Subcutaneous preadipocyte (primary cell): ENCODE data around the gene SAPCD1. TPM values are rescaled to one million over a fixed set of nuclear protein-coding genes. Genes with fewer than 3 reads are reported as not detected.

Source experiments
- small RNA-seq: library from RNA; depleted of rRNA; stranded (forward); fragments of <200 nt; gene quantifications from one replicate; pipeline ENCODE3, GENCODE V24; 2012
- total RNA-seq: library from RNA; depleted of rRNA; stranded (reverse); fragments of >200 nt; gene quantifications from 2 replicates; pipeline ENCODE4 v1.2.3, GENCODE V29; 2012

SAPCD1 gene
- total RNA-seq, result 0.59 and 1.1 TPM in 2 replicates

DNA sequence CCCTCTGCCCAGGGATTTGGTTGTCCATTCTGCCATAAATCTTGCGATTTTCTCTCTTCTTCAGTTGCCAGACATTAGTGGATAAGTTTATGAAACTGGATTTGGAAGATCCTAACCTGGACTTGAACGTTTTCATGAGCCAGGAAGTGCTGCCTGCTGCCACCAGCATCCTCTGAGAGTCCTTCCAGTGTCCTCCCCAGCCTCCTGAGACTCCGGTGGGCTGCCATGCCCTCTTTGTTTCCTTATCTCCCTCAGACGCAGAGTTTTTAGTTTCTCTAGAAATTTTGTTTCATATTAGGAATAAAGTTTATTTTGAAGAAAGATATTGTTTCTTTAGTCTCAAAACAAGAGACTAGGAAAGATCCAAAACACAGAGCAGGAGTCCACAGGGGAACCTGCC is at the start of gene SAPCD1:
TSS of gene SAPCD1 (plus strand) at position 301 of the 400 bp plus-strand sequence. CDS start 399 bp downstream, outside the sequence.

DNA sequence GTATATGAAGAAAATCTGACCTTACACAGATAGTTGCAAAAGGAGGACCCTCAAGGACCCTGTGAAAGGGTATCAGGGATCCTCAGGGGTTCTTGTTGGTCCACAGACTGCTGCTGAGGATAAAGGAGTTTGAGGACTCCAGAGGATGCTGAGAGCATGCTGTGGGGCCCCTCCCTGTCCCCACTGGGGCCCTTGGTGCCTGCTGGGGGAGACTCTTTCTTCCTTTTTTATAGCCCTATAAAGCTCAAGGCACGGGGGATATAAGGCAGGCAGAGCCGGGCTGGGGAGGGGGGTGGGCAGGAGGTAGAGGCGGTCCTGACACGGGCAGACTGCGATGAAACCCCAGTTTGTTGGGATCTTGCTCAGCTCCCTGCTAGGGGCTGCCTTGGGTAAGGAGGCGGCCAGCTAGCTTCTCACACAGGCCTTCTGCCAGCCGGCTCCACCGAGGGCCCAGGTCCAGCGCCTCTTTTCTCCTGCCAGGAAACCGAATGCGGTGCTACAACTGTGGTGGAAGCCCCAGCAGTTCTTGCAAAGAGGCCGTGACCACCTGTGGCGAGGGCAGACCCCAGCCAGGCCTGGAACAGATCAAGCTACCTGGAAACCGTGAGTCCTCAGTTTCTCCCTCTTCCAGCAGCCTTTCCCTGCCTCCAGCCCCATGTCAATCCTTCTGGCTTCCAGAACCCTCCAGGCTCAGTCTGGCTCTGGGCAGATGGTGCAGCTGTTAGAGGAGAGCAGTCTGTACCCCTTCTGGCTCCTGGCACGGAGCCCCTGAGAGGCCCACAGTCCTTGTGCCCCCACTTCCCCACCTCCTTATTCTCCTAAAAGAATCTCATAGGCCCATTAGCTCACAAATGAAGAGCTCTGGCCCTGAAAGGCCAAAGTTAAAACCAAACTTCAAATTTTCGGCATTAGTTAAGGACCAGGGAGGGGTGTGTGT is 47.2 kb upstream of the SAPCD1 start, which contains the start of gene LY6G6D:
TSS of gene LY6G6D (plus strand) at position 327 of the 937 bp plus-strand sequence. CDS start at position 335, 8 bp downstream.

DNA sequence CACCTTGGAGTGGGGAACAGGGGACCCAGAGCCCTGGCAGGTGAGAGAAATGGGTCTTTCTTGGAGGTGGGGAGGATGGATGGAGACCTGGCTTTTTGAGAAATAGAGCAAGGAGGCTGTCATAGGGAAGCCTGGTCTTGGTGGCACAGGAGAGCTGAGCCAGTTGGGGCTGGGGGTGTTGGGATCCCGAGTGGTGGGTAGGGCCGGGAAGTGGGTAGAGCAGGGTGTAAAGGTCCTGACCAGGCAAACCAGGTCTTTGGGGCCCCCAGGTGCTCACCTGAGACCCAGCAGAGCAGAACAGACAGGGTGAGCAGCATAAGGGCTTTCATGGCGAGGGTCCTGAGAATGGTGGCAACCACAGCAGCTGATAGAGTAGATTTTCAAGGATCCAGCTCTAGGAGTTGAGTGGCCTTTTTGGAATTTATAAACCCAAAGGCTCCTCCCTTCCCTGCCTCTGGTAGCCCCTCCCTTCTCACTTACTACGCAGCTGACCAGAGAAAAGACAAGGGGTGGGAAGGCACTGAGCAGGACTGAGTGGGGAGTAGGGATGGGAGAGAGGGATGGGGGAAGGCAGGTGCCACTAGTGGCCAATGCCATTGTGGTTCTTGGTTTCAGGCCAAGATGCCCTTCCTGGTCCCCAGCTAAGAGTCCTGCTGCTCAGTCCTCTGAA is 41.0 kb upstream of the SAPCD1 start, which contains the start of gene LY6G6C:
TSS of gene LY6G6C (minus strand) at position 396 of the 670 bp plus-strand sequence. CDS start at position 329, 67 bp downstream.

DNA sequence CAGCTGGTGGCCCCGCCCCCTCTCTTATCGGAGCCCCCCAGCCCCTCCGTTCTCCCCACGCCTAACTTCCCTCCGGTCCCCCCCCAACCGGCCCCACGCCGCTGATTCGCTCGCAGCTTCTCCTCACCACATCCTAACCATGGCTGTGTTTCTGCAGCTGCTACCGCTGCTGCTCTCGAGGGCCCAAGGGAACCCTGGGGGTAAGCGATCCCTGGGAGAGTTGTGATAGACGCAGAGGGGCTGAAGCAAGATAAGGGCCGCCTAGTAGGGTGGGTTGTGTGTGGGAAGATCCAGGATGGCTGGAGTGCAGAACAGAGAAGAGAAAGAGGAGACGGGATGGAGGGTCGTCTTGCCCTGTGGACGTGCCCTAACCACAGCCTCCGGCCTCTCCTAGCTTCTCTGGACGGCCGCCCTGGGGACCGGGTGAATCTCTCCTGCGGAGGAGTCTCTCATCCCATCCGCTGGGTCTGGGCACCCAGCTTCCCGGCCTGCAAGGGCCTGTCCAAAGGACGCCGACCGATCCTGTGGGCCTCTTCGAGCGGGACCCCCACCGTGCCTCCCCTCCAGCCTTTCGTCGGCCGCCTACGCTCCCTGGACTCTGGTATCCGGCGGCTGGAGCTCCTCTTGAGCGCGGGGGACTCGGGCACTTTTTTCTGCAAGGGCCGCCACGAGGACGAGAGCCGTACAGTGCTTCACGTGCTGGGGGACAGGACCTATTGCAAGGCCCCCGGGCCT is 39.0 kb upstream of the SAPCD1 start, which contains the start of gene MPIG6B:
TSS of gene MPIG6B (plus strand) at position 129 of the 735 bp plus-strand sequence. CDS start at position 140, 11 bp downstream.

DNA sequence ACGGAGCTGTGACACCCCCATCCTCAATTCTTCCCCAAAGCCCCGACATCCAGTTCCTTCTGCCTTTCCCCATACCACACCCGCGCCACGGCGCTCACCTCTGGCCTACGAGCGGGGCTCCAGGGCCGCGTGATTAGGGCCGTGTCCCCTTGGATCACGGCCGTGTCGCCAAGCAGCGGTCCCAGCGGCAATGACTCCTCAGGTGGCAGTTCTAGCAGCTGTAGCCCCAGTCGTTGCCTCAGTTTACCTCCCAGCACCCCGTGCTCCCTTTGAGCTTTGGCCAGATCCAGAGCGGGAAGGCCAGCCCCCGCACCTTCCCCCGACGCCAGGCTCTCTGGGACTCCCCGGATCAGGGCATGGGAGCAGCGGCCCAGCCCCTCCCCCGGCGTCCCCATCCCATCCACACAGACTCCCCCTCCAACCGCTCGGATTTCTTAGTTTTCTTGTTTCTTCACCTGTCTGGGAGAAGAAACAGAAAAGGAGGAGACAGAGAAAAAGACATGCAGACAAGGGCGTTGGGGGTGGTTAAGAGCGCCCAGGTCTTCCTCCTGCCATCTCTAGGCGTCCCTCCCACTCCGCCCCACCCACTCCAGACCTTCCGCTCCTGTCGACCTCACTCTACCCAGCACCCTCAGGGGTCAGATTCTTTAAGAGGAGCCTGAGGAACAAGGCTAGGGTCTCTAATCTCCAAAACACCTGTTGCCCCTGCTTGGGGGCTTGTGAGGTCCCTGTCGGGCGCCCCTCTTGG is 33.5 kb upstream of the SAPCD1 start, which contains the start of gene DDAH2:
TSS of gene DDAH2 (minus strand) at position 533 of the 748 bp plus-strand sequence. CDS start at position 395, 138 bp downstream.

DNA sequence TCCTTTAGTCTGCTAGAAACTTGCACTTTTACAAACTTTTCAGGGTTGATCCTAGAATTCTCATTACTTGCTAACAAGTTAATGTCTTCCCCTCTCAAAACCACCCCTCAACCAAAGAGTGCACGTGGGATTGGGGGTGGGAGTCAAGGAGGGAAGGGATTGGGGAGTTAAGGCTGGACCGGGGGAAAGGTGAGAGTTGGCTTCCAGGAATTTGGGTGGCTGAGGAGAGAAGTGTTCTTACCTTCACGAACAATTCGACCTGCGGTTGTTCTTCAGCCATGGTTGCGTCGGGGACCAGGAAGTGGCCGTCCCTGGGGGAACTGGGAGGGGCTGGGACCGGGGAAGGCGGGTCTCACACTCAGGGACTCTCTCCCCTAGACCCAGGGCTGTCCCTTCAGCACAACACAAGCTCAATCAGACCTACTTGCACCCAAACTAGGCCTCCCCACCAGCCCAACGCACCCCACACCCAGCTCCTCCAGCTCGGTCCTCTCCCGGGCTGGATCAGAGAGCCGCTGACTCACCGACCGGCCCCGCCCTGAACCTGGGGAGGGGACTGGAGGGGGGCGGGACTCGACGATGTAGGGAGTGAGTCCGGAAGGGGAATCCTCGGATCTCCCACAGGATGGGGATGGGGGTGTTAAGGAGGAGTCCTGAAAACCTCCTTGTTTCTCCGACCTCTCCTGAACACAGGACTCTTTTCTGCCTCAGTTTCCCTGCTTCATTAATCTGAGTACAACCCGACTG is 26.3 kb upstream of the SAPCD1 start, which contains the start of gene CLIC1:
TSS of gene CLIC1 (minus strand) at position 510 of the 747 bp plus-strand sequence. CDS start at position 280, 230 bp downstream.

DNA sequence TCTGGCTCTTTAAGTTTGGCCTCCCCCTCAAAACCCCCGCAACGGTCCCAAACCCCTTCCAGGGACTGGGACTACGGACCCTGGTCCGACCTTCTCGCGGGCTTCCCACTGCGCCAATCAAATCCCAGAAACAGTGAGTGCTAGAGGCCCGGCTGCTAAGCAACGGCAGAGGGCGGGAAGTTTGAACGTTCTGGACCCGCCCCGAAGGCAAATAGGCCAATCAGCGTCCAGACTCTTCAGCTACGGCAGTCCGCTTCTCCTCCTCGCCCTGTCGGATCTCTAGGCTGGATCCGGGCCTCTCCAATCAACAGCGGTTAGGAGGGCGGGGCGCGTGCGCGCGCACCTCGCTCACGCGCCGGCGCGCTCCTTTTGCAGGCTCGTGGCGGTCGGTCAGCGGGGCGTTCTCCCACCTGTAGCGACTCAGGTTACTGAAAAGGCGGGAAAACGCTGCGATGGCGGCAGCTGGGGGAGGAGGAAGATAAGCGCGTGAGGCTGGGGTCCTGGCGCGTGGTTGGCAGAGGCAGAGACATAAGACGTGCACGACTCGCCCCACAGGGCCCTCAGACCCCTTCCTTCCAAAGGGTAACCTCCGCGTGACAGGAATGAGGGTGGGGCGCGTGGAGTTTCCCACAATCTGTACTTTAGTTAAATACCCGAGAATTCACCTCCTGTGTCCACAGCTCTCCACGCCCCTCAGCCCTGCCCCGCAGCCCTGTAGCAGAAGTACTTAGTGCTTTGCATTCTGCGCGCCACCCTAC is 22.6 kb upstream of the SAPCD1 start, which contains the start of gene MSH5:
TSS of gene MSH5 (plus strand) at position 367 of the 758 bp plus-strand sequence. CDS start 462 bp downstream, outside the sequence.

DNA sequence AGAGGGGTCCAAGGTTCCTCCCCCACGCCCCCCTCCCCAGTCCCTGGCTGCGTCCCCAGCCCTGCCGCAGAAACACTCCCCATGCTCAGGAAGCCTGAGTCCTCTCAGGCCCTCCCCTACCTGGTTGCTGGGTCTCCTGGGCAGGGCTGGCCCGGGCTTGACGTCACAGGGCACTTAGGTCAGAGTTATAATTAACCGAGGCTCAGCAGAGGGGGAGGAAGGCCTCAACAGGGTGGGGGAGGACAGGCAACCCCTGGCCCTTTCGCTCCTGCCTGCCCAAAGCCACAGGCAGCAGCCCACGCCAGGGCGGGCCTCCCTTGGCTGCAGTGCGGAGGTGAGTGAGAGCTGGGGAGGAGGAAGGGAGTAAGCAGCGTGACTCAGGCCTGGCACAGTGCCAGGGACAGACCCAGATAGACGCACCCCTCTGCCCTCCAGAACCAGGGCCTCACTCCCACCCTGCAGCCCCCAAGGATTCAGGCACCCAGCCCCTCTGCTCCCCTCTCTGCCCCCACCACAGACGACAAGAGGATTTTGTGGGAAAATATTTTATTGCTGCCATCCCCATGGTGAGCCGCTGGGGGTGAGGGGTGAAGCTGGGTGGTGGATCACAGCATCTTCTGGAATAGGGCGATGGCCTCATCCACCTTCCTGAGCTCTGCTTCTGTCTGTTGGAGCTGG is 14.7 kb downstream of the SAPCD1 start, which contains the start of gene VWA7:
TSS of gene VWA7 (minus strand) at position 340 of the 678 bp plus-strand sequence. CDS start 549 bp downstream, outside the sequence.

DNA sequence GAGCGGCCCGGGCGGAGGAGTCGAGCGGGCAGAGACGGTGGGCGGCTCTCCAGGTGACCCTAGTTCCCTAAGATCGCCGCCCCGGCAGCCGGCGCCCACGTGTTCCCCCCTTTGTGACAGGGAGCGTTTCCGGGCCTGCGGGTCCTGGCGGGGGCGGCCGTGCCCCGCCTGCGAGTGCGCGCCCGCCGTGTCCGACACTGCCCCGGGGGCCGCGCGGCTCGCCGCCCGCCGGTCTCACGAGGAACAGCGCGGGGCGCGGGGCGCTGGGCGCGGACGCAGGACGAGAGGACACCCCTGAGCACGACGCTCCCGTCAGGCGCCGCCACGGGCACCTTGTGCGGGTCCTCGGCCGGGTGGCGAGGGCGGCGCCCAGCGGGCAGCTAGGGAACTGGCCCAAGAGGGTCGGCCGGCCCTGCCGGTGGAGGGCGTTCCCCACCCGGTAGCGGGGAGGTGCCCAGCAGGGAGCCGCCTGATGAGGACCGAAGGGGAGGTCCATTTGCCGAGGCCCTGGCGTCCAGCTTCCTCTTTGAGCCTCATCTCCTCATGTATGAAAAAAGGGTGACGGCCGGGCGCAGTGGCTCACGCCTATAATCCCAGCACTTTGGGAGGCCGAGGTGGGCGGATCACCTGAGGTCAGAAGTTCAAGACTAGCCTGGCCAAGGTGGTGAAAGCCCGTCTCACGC is 33.3 kb downstream of the SAPCD1 start, which contains the start of gene VARS1:
TSS of gene VARS1 (minus strand) at position 137 of the 683 bp plus-strand sequence. CDS start 535 bp downstream, outside the sequence.

DNA sequence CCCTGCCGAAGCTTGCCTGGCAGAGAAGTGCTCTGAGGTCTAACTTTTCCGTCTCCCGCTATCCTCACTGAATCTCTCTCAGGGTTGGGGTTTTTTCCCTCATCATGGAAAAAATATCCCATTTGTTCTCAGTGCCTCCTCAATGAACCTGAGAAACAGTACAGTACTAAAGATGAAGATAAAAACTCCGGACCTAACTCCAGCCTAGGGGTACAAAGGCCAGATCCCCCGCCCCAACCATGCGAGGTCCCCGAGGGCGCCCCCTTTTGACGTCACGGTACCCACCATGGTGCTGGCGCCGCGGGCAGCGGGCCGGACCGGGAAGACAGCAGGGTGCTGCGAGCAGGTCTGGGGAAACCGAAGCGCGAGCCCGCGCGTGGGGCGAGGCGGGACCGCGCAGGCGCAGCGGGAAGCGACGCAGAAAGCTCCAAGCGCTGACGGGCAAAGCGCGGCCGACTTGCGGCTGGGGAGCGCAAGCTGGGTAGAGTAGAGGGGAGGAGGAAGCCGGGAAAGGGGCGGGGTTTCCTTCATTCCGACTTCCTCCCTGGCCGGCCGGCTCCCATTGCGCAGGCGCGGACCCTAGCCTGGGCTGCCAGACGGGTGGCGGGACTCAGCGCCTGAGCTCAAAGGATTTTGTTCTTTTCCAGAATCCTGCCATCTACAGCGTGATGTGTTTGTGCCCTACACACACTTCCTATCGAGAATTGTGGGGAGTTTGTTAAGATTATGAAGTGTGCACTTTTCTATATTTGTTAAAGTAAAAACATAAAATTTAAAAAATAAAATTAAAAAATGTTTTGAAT is 44.2 kb downstream of the SAPCD1 start, which contains the start of gene LSM2:
TSS of gene LSM2 (minus strand) at position 497 of the 803 bp plus-strand sequence. CDS start at position 288, 209 bp downstream.

Small RNA genes lying within 50 kb of the gene (small RNA-seq; reads per million reads assigned to genes)
- gene LY6G6D (not detected), gene MSH5-SAPCD1 (not detected), gene RF00019 (not detected), gene RNU6-850P (not detected), gene SAPCD1 (0.08 reads per million)

Other genes starting within 250 kb of the SAPCD1 start
- not detected in 2 replicates for gene MCCD1, start 233.7 kb upstream of the SAPCD1 start, total RNA-seq
- 448 and 514 TPM in 2 replicates for gene DDX39B, start 220.7 kb upstream of the SAPCD1 start, total RNA-seq
- 1.8 TPM in 2 replicates for gene ATP6V1G2, start 216.0 kb upstream of the SAPCD1 start, total RNA-seq
- 22.3 and 29.0 TPM in 2 replicates for gene NFKBIL1, start 215.0 kb upstream of the SAPCD1 start, total RNA-seq
- not detected in 2 replicates for gene LTA, start 190.4 kb upstream of the SAPCD1 start, total RNA-seq
- gene TNF, start 187.1 kb upstream of the SAPCD1 start, total RNA-seq, result not detected in 2 replicates
- not detected in 2 replicates for gene LTB, start 180.2 kb upstream of the SAPCD1 start, total RNA-seq
- gene LST1, start 176.4 kb upstream of the SAPCD1 start, total RNA-seq, result not detected in 2 replicates
- not detected in 2 replicates for gene NCR3, start 169.7 kb upstream of the SAPCD1 start, total RNA-seq
- not detected in 2 replicates for gene AIF1, start 147.4 kb upstream of the SAPCD1 start, total RNA-seq
- gene PRRC2A, start 141.9 kb upstream of the SAPCD1 start, total RNA-seq, result 54.7 and 90.9 TPM in 2 replicates
- 145 and 182 TPM in 2 replicates for gene BAG6, start 110.0 kb upstream of the SAPCD1 start, total RNA-seq
- gene APOM, start 106.8 kb upstream of the SAPCD1 start, total RNA-seq, result 0.59 and 1.1 TPM in 2 replicates
- 12.5 and 15.8 TPM in 2 replicates for gene C6orf47, start 101.9 kb upstream of the SAPCD1 start, total RNA-seq
- gene GPANK1, start 97.7 kb upstream of the SAPCD1 start, total RNA-seq, result 24.3 and 26.4 TPM in 2 replicates
- gene CSNK2B, start 96.6 kb upstream of the SAPCD1 start, total RNA-seq, result 130 and 189 TPM in 2 replicates
- gene LY6G5B, start 92.7 kb upstream of the SAPCD1 start, total RNA-seq, result 3.3 and 4.3 TPM in 2 replicates
- gene LY6G5C, start 81.6 kb upstream of the SAPCD1 start, total RNA-seq, result 0.37 and 0.39 TPM in 2 replicates
- 29.4 and 34.0 TPM in 2 replicates for gene ABHD16A, start 59.3 kb upstream of the SAPCD1 start, total RNA-seq
- not detected in 2 replicates for gene LY6G6F, start 55.8 kb upstream of the SAPCD1 start, total RNA-seq
- not detected in 2 replicates for gene LY6G6D, start 47.3 kb upstream of the SAPCD1 start, total RNA-seq
- gene LY6G6C, start 40.9 kb upstream of the SAPCD1 start, total RNA-seq, result not detected in 2 replicates
- not detected in 2 replicates for gene MPIG6B, start 39.3 kb upstream of the SAPCD1 start, total RNA-seq
- gene DDAH2, start 33.4 kb upstream of the SAPCD1 start, total RNA-seq, result 22.7 and 32.0 TPM in 2 replicates
- 927 and 1,210 TPM in 2 replicates for gene CLIC1, start 26.1 kb upstream of the SAPCD1 start, total RNA-seq
- 16.9 and 29.1 TPM in 2 replicates for gene MSH5, start 22.7 kb upstream of the SAPCD1 start, total RNA-seq
- gene VWA7, start 14.7 kb downstream of the SAPCD1 start, total RNA-seq, result under 0.01 and 0.98 TPM in 2 replicates
- gene VARS1, start 33.1 kb downstream of the SAPCD1 start, total RNA-seq, result 88.6 and 117 TPM in 2 replicates
- 37.1 and 48.9 TPM in 2 replicates for gene LSM2, start 44.3 kb downstream of the SAPCD1 start, total RNA-seq
- 0.37 and 0.39 TPM in 2 replicates for gene HSPA1L, start 52.6 kb downstream of the SAPCD1 start, total RNA-seq
- gene HSPA1A, start 52.9 kb downstream of the SAPCD1 start, total RNA-seq, result 35.6 and 53.8 TPM in 2 replicates
- gene HSPA1B, start 65.1 kb downstream of the SAPCD1 start, total RNA-seq, result 77.8 and 79.0 TPM in 2 replicates
- gene NEU1, start 100.2 kb downstream of the SAPCD1 start, total RNA-seq, result 55.9 and 56.1 TPM in 2 replicates
- gene SLC44A4, start 116.3 kb downstream of the SAPCD1 start, total RNA-seq, result not detected in 2 replicates
- gene EHMT2, start 135.0 kb downstream of the SAPCD1 start, total RNA-seq, result 43.4 and 50.4 TPM in 2 replicates
- 1.5 and 1.8 TPM in 2 replicates for gene ZBTB12, start 139.4 kb downstream of the SAPCD1 start, total RNA-seq
- 0.59 and 2.9 TPM in 2 replicates for gene C2, start 165.1 kb downstream of the SAPCD1 start, total RNA-seq
- 6.3 and 10.7 TPM in 2 replicates for gene CFB, start 183.4 kb downstream of the SAPCD1 start, total RNA-seq
- 97.9 and 114 TPM in 2 replicates for gene NELFE, start 196.3 kb downstream of the SAPCD1 start, total RNA-seq
- gene SKIC2, start 196.5 kb downstream of the SAPCD1 start, total RNA-seq, result 55.5 and 55.7 TPM in 2 replicates
- 13.5 and 15.1 TPM in 2 replicates for gene DXO, start 209.5 kb downstream of the SAPCD1 start, total RNA-seq
- 1.4 and 2.6 TPM in 2 replicates for gene C4A, start 219.4 kb downstream of the SAPCD1 start, total RNA-seq